ENCODE measurements around the gene CNTN5.

The CNTN5 gene

GRCh38 chr11:99432677-99433076 is 411.9 kb downstream of the CNTN5 start:
- Histone ChIP-seq H3K27ac (ENCODE audit: low read depth, low read length) (no peak overlapping the region), H3K9me3 (ENCODE audit: insufficient read depth, low read depth, low read length) (no peaks in the 10 kb centered on the region), H3K27me3 (ENCODE audit: insufficient read depth, low read length) (no peaks in the 10 kb centered on the region), H3K4me3 (ENCODE audit: low read length) (no peak overlapping the region), H3K9ac (ENCODE audit: low read depth, low read length) (no peak overlapping the region), H3K4me1 (ENCODE audit: insufficient read depth, low read length) (peaks cover 14% of the 10 kb centered on the region), H3K36me3 (ENCODE audit: insufficient read depth, low read length) (no peaks in the 10 kb centered on the region)
- WGBS = 93% methylated on average over 3 of the region's 3 CpGs

DNA sequence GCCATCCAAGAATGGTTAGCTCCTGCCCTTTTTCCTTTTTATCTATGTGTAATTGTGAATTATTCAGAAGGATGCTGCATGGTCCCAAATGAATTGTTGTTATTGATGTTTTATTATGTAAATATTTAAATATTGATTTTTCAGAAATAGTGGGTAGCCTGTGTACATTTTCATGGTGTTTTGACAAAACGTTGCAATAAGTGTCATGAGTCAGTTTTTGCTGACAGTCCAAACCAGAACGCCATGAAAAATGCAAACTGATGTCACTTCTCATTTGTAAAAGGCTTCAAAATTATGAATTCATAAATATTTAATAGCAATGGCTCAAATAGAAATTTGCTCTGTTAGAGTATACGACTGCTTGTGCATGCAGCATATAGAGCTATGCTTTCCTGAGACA is 422.5 kb downstream of the CNTN5 start:
- H3K9ac ChIP-seq (ENCODE audit: low read depth, low read length) = no peak overlapping the region
- H3K27ac ChIP-seq (ENCODE audit: low read depth, low read length) = no peak overlapping the region
- no peaks in the 10 kb centered on the region for H3K36me3 ChIP-seq (ENCODE audit: insufficient read depth, low read length)
- no peaks in the 10 kb centered on the region for H3K4me1 ChIP-seq (ENCODE audit: insufficient read depth, low read length)
- no peaks in the 10 kb centered on the region for H3K27me3 ChIP-seq (ENCODE audit: insufficient read depth, low read length)
- WGBS = 95% methylated on average over 3 of the region's 3 CpGs
- H3K4me3 ChIP-seq (ENCODE audit: low read length) = no peak overlapping the region
- no peaks in the 10 kb centered on the region for H3K9me3 ChIP-seq (ENCODE audit: insufficient read depth, low read depth, low read length)

DNA sequence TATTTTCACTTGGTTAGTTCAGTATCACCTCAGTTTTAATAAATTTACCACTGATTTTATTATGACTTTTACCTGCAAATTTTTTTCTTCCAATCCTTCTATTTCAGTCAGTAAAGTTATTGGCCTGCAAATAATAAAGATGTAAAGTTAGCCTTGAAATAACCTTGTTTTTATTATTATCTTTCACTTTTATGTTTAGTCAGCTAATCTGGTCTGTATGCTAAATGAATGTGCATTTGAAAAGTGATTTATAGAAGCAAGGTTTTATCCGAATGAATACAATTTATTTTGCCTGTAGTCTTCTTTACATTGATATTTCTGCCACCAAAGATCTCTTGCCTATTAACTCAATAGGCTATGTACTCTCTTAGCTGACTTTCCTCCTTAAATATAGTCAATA is 425.7 kb downstream of the CNTN5 start:
- H3K9ac ChIP-seq (ENCODE audit: low read depth, low read length) = no peak overlapping the region
- no peaks in the 10 kb centered on the region for H3K9me3 ChIP-seq (ENCODE audit: insufficient read depth, low read depth, low read length)
- no peaks in the 10 kb centered on the region for H3K36me3 ChIP-seq (ENCODE audit: insufficient read depth, low read length)
- H3K27ac ChIP-seq (ENCODE audit: low read depth, low read length) = no peak overlapping the region
- H3K4me3 ChIP-seq (ENCODE audit: low read length) = no peak overlapping the region
- H3K4me1 ChIP-seq (ENCODE audit: insufficient read depth, low read length) = no peaks in the 10 kb centered on the region
- H3K27me3 ChIP-seq (ENCODE audit: insufficient read depth, low read length) = no peaks in the 10 kb centered on the region
- WGBS = 90% methylated on average over 1 of the region's 1 CpG

- Histone ChIP-seq H3K4me1 (ENCODE audit: insufficient read depth, low read length) (no peaks in the 10 kb centered on the region), H3K4me3 (ENCODE audit: low read length) (no peak overlapping the region), H3K9ac (ENCODE audit: low read depth, low read length) (no peak overlapping the region), H3K36me3 (ENCODE audit: insufficient read depth, low read length) (no peaks in the 10 kb centered on the region), H3K27me3 (ENCODE audit: insufficient read depth, low read length) (no peaks in the 10 kb centered on the region), H3K9me3 (ENCODE audit: insufficient read depth, low read depth, low read length) (no peaks in the 10 kb centered on the region), H3K27ac (ENCODE audit: low read depth, low read length) (no peak overlapping the region)
Observed at GRCh38 chr11:99449345-99449744, 428.6 kb downstream of the CNTN5 start.

- no peaks in the 10 kb centered on the region for H3K4me1 ChIP-seq (ENCODE audit: insufficient read depth, low read length)
- H3K9ac ChIP-seq (ENCODE audit: low read depth, low read length) = no peak overlapping the region
- no peaks in the 10 kb centered on the region for H3K27me3 ChIP-seq (ENCODE audit: insufficient read depth, low read length)
- no peaks in the 10 kb centered on the region for H3K36me3 ChIP-seq (ENCODE audit: insufficient read depth, low read length)
- WGBS = 95% methylated on average over 3 of the region's 5 CpGs
- H3K9me3 ChIP-seq (ENCODE audit: insufficient read depth, low read depth, low read length) = no peaks in the 10 kb centered on the region
- H3K4me3 ChIP-seq (ENCODE audit: low read length) = no peak overlapping the region
- H3K27ac ChIP-seq (ENCODE audit: low read depth, low read length) = no peak overlapping the region
Observed at GRCh38 chr11:99452075-99452474, 431.3 kb downstream of the CNTN5 start.

DNA sequence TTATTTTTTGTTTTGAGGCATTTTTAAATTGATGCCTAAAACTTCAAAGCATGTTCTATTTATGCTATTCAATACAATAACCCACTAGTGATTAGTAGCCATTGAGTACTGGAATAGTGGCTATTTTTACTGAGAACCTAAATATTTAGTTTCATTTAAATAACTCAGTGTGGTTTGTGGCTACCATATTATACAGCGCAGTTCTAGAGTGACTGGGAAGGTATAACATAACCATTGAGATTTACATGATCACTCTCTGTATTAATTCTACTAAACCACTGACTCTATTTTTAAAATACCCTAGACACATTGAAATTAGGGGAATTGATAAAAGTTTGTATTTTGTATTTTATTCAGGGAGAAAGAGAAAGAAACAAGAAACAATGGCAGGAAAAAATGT is 441.2 kb downstream of the CNTN5 start:
- H3K4me3 ChIP-seq (ENCODE audit: low read length) = no peak overlapping the region
- no peak overlapping the region for H3K27ac ChIP-seq (ENCODE audit: low read depth, low read length)
- WGBS = no CpG with 5 or more reads among the region's 1 CpG
- no peak overlapping the region for H3K9ac ChIP-seq (ENCODE audit: low read depth, low read length)
- H3K4me1 ChIP-seq (ENCODE audit: insufficient read depth, low read length) = no peaks in the 10 kb centered on the region
- no peaks in the 10 kb centered on the region for H3K36me3 ChIP-seq (ENCODE audit: insufficient read depth, low read length)
- no peaks in the 10 kb centered on the region for H3K9me3 ChIP-seq (ENCODE audit: insufficient read depth, low read depth, low read length)
- no peaks in the 10 kb centered on the region for H3K27me3 ChIP-seq (ENCODE audit: insufficient read depth, low read length)

- Histone ChIP-seq H3K9ac (ENCODE audit: low read depth, low read length) (no peak overlapping the region), H3K27me3 (ENCODE audit: insufficient read depth, low read length) (no peaks in the 10 kb centered on the region), H3K36me3 (ENCODE audit: insufficient read depth, low read length) (no peaks in the 10 kb centered on the region), H3K9me3 (ENCODE audit: insufficient read depth, low read depth, low read length) (no peaks in the 10 kb centered on the region), H3K4me1 (ENCODE audit: insufficient read depth, low read length) (no peaks in the 10 kb centered on the region), H3K27ac (ENCODE audit: low read depth, low read length) (no peak overlapping the region), H3K4me3 (ENCODE audit: low read length) (no peak overlapping the region)
- 95% methylated on average over 2 of the region's 2 CpGs for WGBS
Observed at GRCh38 chr11:99464985-99465384, 444.2 kb downstream of the CNTN5 start.

GRCh38 chr11:99489581-99489980 is 468.8 kb downstream of the CNTN5 start:
- Histone ChIP-seq H3K9ac (ENCODE audit: low read depth, low read length) (no peak overlapping the region), H3K27ac (ENCODE audit: low read depth, low read length) (no peak overlapping the region), H3K27me3 (ENCODE audit: insufficient read depth, low read length) (no peaks in the 10 kb centered on the region), H3K4me1 (ENCODE audit: insufficient read depth, low read length) (no peaks in the 10 kb centered on the region), H3K9me3 (ENCODE audit: insufficient read depth, low read depth, low read length) (no peaks in the 10 kb centered on the region), H3K36me3 (ENCODE audit: insufficient read depth, low read length) (no peaks in the 10 kb centered on the region), H3K4me3 (ENCODE audit: low read length) (no peak overlapping the region)
- WGBS = 100% methylated on average over 1 of the region's 1 CpG

- WGBS = 100% methylated on average over 4 of the region's 4 CpGs
- no peak overlapping the region for H3K9ac ChIP-seq (ENCODE audit: low read depth, low read length)
- no peak overlapping the region for H3K27ac ChIP-seq (ENCODE audit: low read depth, low read length)
- H3K36me3 ChIP-seq (ENCODE audit: insufficient read depth, low read length) = no peaks in the 10 kb centered on the region
- H3K9me3 ChIP-seq (ENCODE audit: insufficient read depth, low read depth, low read length) = no peaks in the 10 kb centered on the region
- no peak overlapping the region for H3K4me3 ChIP-seq (ENCODE audit: low read length)
- no peaks in the 10 kb centered on the region for H3K27me3 ChIP-seq (ENCODE audit: insufficient read depth, low read length)
- no peaks in the 10 kb centered on the region for H3K4me1 ChIP-seq (ENCODE audit: insufficient read depth, low read length)
Observed at GRCh38 chr11:99494065-99494464, 473.3 kb downstream of the CNTN5 start.

DNA sequence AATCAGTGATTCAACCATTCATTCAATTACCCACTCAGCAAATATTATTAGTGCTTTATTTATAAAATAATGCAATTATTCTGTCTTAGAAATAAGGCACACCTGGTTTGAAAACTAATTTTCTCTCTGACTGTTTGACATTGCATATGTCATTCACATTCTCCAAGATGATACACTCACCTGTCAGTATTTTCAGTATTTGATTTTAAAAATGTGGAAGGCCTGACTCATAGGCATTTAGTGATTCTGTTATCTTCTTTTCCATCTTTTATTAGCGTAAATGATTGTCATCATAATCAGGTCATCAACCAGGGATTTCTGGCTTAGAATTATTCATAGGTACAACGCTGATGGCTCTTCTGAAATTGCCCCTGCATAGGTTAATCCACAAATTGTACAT is 480.9 kb downstream of the CNTN5 start:
- Histone ChIP-seq H3K36me3 (ENCODE audit: insufficient read depth, low read length) (no peaks in the 10 kb centered on the region), H3K9ac (ENCODE audit: low read depth, low read length) (no peak overlapping the region), H3K4me3 (ENCODE audit: low read length) (no peak overlapping the region), H3K4me1 (ENCODE audit: insufficient read depth, low read length) (peaks cover 7% of the 10 kb centered on the region; the same call in 1 of the 2 replicates), H3K27me3 (ENCODE audit: insufficient read depth, low read length) (no peaks in the 10 kb centered on the region), H3K27ac (ENCODE audit: low read depth, low read length) (no peak overlapping the region), H3K9me3 (ENCODE audit: insufficient read depth, low read depth, low read length) (no peaks in the 10 kb centered on the region)
- 98% methylated on average over 2 of the region's 2 CpGs for WGBS

DNA sequence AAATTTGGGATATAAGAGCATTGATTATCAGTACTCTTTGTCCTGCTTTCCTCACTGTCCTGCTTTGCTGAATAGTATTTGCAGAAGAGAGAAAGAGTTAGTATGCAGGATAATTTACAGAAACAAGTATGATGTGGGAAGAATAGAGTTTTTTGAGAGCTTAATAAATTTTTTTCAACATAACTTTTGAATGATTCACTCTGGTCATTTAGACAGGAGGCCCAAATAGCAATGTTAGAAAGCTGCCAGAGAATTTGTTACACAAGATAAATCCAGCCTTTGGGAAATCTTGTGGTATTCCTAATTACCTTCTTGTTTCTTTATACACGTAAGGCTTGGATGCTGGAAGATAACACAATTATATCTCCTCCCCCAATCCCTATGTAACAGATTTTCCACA is 484.6 kb downstream of the CNTN5 start:
- H3K4me3 ChIP-seq (ENCODE audit: low read length) = no peak overlapping the region
- no peak overlapping the region for H3K9ac ChIP-seq (ENCODE audit: low read depth, low read length)
- H3K27me3 ChIP-seq (ENCODE audit: insufficient read depth, low read length) = no peaks in the 10 kb centered on the region
- H3K36me3 ChIP-seq (ENCODE audit: insufficient read depth, low read length) = no peaks in the 10 kb centered on the region
- H3K4me1 ChIP-seq (ENCODE audit: insufficient read depth, low read length) = peaks cover 7% of the 10 kb centered on the region; the same call in 1 of the 2 replicates
- H3K9me3 ChIP-seq (ENCODE audit: insufficient read depth, low read depth, low read length) = no peaks in the 10 kb centered on the region
- H3K27ac ChIP-seq (ENCODE audit: low read depth, low read length) = no peak overlapping the region
- 91% methylated on average over 1 of the region's 1 CpG for WGBS

DNA sequence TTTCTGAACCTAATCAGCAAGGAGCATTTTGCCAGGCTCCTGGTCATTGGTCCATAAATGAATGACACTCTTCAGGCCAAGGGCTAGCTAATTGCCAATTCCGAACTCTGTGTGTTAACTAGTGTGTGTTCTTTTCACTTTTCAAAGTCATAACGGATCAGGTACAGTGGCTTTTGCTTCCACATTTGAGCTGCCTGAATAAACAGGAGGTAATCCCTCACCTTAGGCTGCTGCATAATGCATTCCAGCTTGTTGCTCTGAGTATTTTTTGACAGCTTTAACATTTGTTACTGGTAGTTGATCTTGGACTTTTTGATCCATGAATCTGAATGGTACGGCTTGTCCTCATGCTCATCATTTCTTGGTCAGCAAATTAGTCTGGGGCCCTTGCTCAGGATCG is 485.1 kb downstream of the CNTN5 start:
- Histone ChIP-seq H3K27me3 (ENCODE audit: insufficient read depth, low read length) (no peaks in the 10 kb centered on the region), H3K27ac (ENCODE audit: low read depth, low read length) (no peak overlapping the region)
- 93% methylated on average over 3 of the region's 4 CpGs for WGBS

More for the DNA sequence above, 485.1 kb downstream of the CNTN5 start:
- Histone ChIP-seq H3K9me3 (ENCODE audit: insufficient read depth, low read depth, low read length) (no peaks in the 10 kb centered on the region), H3K36me3 (ENCODE audit: insufficient read depth, low read length) (no peaks in the 10 kb centered on the region), H3K9ac (ENCODE audit: low read depth, low read length) (no peak overlapping the region), H3K4me1 (ENCODE audit: insufficient read depth, low read length) (peaks cover 7% of the 10 kb centered on the region; the same call in 1 of the 2 replicates), H3K4me3 (ENCODE audit: low read length) (no peak overlapping the region)
